DMS 273 treated with DMSO at 0.1 percent for 48 hours (cell line): ENCODE results near the gene CH25H.
A peak's percentile ranks its signal among the peaks of the same experiment; 100 is the strongest.
"Not testable (repeated sequence)": the region's sequence is repeated elsewhere in the genome, so short reads cannot be mapped to it uniquely, and the experiment has no call there.

Source experiments
- DNase-seq: peaks from one replicate; lab custom pipeline; 2025; lab: John Stamatoyannopoulos, UW

CH25H gene

GRCh38 chr10:89207181-89207800 lies at the start of gene CH25H:
CH25H (minus strand) TSS chr10:89207317; CDS start chr10:89207292, 25 bp downstream.
- no peak for DNase-seq

GRCh38 chr10:89256340-89256739 lies 49.2 kb upstream of the CH25H start:
- DNase-seq: no peak

- no peak for DNase-seq
These were observed 48.7 kb upstream of the CH25H start for GRCh38 chr10:89255793-89256192.

GRCh38 chr10:89255091-89255579 lies 48.0 kb upstream of the CH25H start:
- DNase-seq: not testable (repeated sequence)

- DNase-seq: no peak
These were observed 45.1 kb upstream of the CH25H start for GRCh38 chr10:89252225-89252585.

- peak; percentile 93 for DNase-seq
These were observed 44.5 kb upstream of the CH25H start, which contains the start of gene LIPA for GRCh38 chr10:89251409-89252224. LIPA (minus strand) TSS chr10:89251775; CDS start chr10:89247648, 4,127 bp downstream.

- DNase-seq: no peak
These were observed 43.8 kb upstream of the CH25H start for GRCh38 chr10:89250865-89251408.

- DNase-seq: no peak
These were observed 41.9 kb upstream of the CH25H start for GRCh38 chr10:89248990-89249389.

GRCh38 chr10:89247623-89248022 lies 40.5 kb upstream of the CH25H start:
- not testable (repeated sequence) for DNase-seq

- no peak for DNase-seq
These were observed 38.7 kb upstream of the CH25H start for GRCh38 chr10:89245802-89246201.

GRCh38 chr10:89242840-89243568 lies 35.9 kb upstream of the CH25H start:
- DNase-seq: no peak

- no peak for DNase-seq
These were observed 35.2 kb upstream of the CH25H start for GRCh38 chr10:89242345-89242684.

GRCh38 chr10:89241486-89242344 lies 34.6 kb upstream of the CH25H start:
- no peak for DNase-seq

- DNase-seq: no peak
These were observed 33.9 kb upstream of the CH25H start for GRCh38 chr10:89241026-89241425.

GRCh38 chr10:89240519-89240918 lies 33.4 kb upstream of the CH25H start:
- no peak for DNase-seq

GRCh38 chr10:89238956-89239644 lies 32.0 kb upstream of the CH25H start:
- DNase-seq: no peak

- no peak for DNase-seq
These were observed 30.7 kb upstream of the CH25H start for GRCh38 chr10:89237849-89238248.

GRCh38 chr10:89236226-89236797 lies 29.2 kb upstream of the CH25H start:
- no peak for DNase-seq

- DNase-seq: no peak
These were observed 28.1 kb upstream of the CH25H start for GRCh38 chr10:89235073-89235798.

- DNase-seq: no peak
These were observed 25.9 kb upstream of the CH25H start for GRCh38 chr10:89233033-89233432.
